ENCODE data around the gene RBPJ.

Gene RBPJ

GRCh38 chr4:26464420-26465095 lies 143.7 kb downstream of the RBPJ start:
- DNase-seq = no peak

- no peak for DNase-seq
Measured at GRCh38 chr4:26466578-26467270, 145.9 kb downstream of the RBPJ start.

GRCh38 chr4:26467724-26468123 lies 146.9 kb downstream of the RBPJ start:
- no peak for DNase-seq

GRCh38 chr4:26468283-26468949 lies 147.6 kb downstream of the RBPJ start:
- no peak for DNase-seq

GRCh38 chr4:26468977-26469376 lies 148.2 kb downstream of the RBPJ start:
- DNase-seq = no peak

GRCh38 chr4:26471890-26472289 lies 151.1 kb downstream of the RBPJ start:
- DNase-seq = no peak

GRCh38 chr4:26473893-26474292 lies 153.1 kb downstream of the RBPJ start:
- peak; percentile 17 for DNase-seq

GRCh38 chr4:26474551-26474950 lies 153.7 kb downstream of the RBPJ start:
- DNase-seq = no peak

- no peak for DNase-seq
Measured at GRCh38 chr4:26475716-26476115, 154.9 kb downstream of the RBPJ start.

GRCh38 chr4:26476545-26476944 lies 155.7 kb downstream of the RBPJ start:
- DNase-seq = no peak

GRCh38 chr4:26478330-26478729 lies 157.5 kb downstream of the RBPJ start:
- DNase-seq = no peak

GRCh38 chr4:26482508-26483462 lies 162.0 kb downstream of the RBPJ start:
- DNase-seq = no peak

GRCh38 chr4:26484032-26484515 lies 163.3 kb downstream of the RBPJ start:
- DNase-seq = no peak

GRCh38 chr4:26484516-26484915 lies 163.7 kb downstream of the RBPJ start:
- no peak for DNase-seq

Data from OCI-M1 (cell line).